H9 (cell line): Measurements from ENCODE around the gene PARP12. TPM values are rescaled to one million over a fixed set of nuclear protein-coding genes. Genes with fewer than 3 reads are reported as not detected.
A peak's percentile ranks its signal among the peaks of the same experiment; 100 is the strongest.

Experiments
- DNase-seq: peaks from one replicate; pipeline ENCODE4 v3.0.0-alpha.2; 2017
- H2AFZ ChIP-seq: one replicate; pipeline ENCODE4 v1.6.1; 2013; ENCODE audit warnings: mild to moderate bottlenecking, low read length, control low read depth, moderate library complexity
- H2AK5ac ChIP-seq: 2 replicates; pipeline ENCODE4 v1.6.1; 2013; ENCODE audit warnings: low read length, control low read depth, mixed read lengths; ENCODE audit not compliant: insufficient read length
- H2BK120ac ChIP-seq: one replicate; pipeline ENCODE4 v1.6.1; 2013; ENCODE audit warnings: low read depth, mild to moderate bottlenecking, low read length, control low read depth, inconsistent platforms; ENCODE audit not compliant: poor library complexity, severe bottlenecking
- H2BK12ac ChIP-seq: 2 replicates; pipeline ENCODE4 v1.6.1; 2013; ENCODE audit warnings: low read length, control low read depth, mixed read lengths, low read depth; ENCODE audit not compliant: insufficient read length
- H2BK15ac ChIP-seq: 2 replicates; pipeline ENCODE4 v1.6.1; 2013; ENCODE audit warnings: low read depth, low read length, control low read depth
- H2BK20ac ChIP-seq: one replicate; pipeline ENCODE4 v1.6.1; 2013; ENCODE audit warnings: low read depth, mild to moderate bottlenecking, low read length, control low read depth, inconsistent platforms; ENCODE audit not compliant: poor library complexity, severe bottlenecking
- H2BK5ac ChIP-seq: 2 replicates; pipeline ENCODE4 v1.6.1; 2013; ENCODE audit warnings: low read length, control low read depth, mixed read lengths; ENCODE audit not compliant: insufficient read length
- H3K14ac ChIP-seq: 2 replicates; pipeline ENCODE4 v1.6.1; 2013; ENCODE audit warnings: low read length, control low read depth; ENCODE audit not compliant: insufficient read depth
- H3K18ac ChIP-seq: 2 replicates; pipeline ENCODE4 v1.6.1; 2013; ENCODE audit warnings: low read depth, mild to moderate bottlenecking, mixed read lengths, low read length, control low read depth; ENCODE audit not compliant: insufficient read length
- H3K23ac ChIP-seq: 2 replicates; pipeline ENCODE4 v1.6.1; 2013; ENCODE audit warnings: low read length, control low read depth, mixed read lengths, low read depth; ENCODE audit not compliant: insufficient read length
- H3K23me2 ChIP-seq: 2 replicates; pipeline ENCODE4 v1.6.1; 2013; ENCODE audit warnings: low read depth, mild to moderate bottlenecking, mixed read lengths, low read length, control low read depth; ENCODE audit not compliant: insufficient read length, poor library complexity, severe bottlenecking
- H3K27ac ChIP-seq: 2 replicates; pipeline ENCODE4 v1.5.1; 2013; ENCODE audit warnings: low read length, control low read depth, mixed read lengths, low read depth; ENCODE audit not compliant: insufficient read length
- H3K27me3 ChIP-seq: 2 replicates; pipeline ENCODE4 v1.6.1; 2013; ENCODE audit warnings: low read length, control low read depth, inconsistent platforms; ENCODE audit not compliant: insufficient read depth
- H3K4ac ChIP-seq: 2 replicates; pipeline ENCODE4 v1.6.1; 2013; ENCODE audit warnings: low read depth, mild to moderate bottlenecking, control low read depth, inconsistent platforms, low read length, moderate library complexity
- H3K4me1 ChIP-seq: 2 replicates; pipeline ENCODE4 v1.6.1; 2013; ENCODE audit warnings: low read length, control low read depth, inconsistent platforms; ENCODE audit not compliant: insufficient read depth
- H3K4me2 ChIP-seq: 2 replicates; pipeline ENCODE4 v1.6.1; 2013; ENCODE audit warnings: low read length, control low read depth, mixed read lengths; ENCODE audit not compliant: insufficient read length, insufficient read depth
- H3K56ac ChIP-seq: 2 replicates; pipeline ENCODE4 v1.6.1; 2013; ENCODE audit warnings: low read depth, mild to moderate bottlenecking, mixed read lengths, low read length, control low read depth; ENCODE audit not compliant: insufficient read length
- H3K79me1 ChIP-seq: 2 replicates; pipeline ENCODE4 v1.6.1; 2013; ENCODE audit warnings: low read depth, mild to moderate bottlenecking, moderate library complexity, low read length, control low read depth, inconsistent platforms; ENCODE audit not compliant: insufficient read depth, poor library complexity, severe bottlenecking
- H3K79me2 ChIP-seq: 2 replicates; pipeline ENCODE4 v1.6.1; 2013; ENCODE audit warnings: low read length, control low read depth, inconsistent platforms; ENCODE audit not compliant: insufficient read depth
- H3K9ac ChIP-seq: 2 replicates; pipeline ENCODE4 v1.6.1; 2013; ENCODE audit warnings: low read length, control low read depth, mixed read lengths; ENCODE audit not compliant: insufficient read length; ENCODE audit errors: extremely low read depth
- H3K9me3 ChIP-seq: one replicate; pipeline ENCODE4 v1.6.1; 2013; ENCODE audit warnings: low read depth, low read length, inconsistent platforms; ENCODE audit not compliant: control insufficient read depth
- H3T11ph ChIP-seq: one replicate; pipeline ENCODE4 v1.6.1; 2013; ENCODE audit warnings: mild to moderate bottlenecking, low read length, control low read depth, inconsistent platforms
- H4K20me1 ChIP-seq: one replicate; pipeline ENCODE4 v1.6.1; 2013; ENCODE audit not compliant: control insufficient read depth, insufficient read length, insufficient read depth
- H4K5ac ChIP-seq: 2 replicates; pipeline ENCODE4 v1.6.1; 2013; ENCODE audit warnings: low read depth, mild to moderate bottlenecking, mixed read lengths, low read length, control low read depth; ENCODE audit not compliant: insufficient read length
- H4K8ac ChIP-seq: replicated peaks from 2 replicates; pipeline ENCODE4 v1.6.1; 2013; ENCODE audit warnings: low read length, control low read depth, mixed read lengths, low read depth; ENCODE audit not compliant: insufficient read length
- H4K91ac ChIP-seq: 2 replicates; pipeline ENCODE4 v1.6.1; 2013; ENCODE audit warnings: low read depth, mild to moderate bottlenecking, moderate library complexity, mixed read lengths, low read length, control low read depth; ENCODE audit not compliant: insufficient read length
- H3K27ac Mint-ChIP-seq, 3 experiments: 2 replicates in 2 of 3; 3 replicates in 1 of 3; pipeline ENCODE4 v1.8.0; 2020 to 2021; ENCODE audit warnings: mixed read lengths in 3 of 3, mild to moderate bottlenecking in 1 of 3, moderate library complexity in 1 of 3
- H3K27me3 Mint-ChIP-seq: 2 replicates; pipeline ENCODE4 v1.8.0; 2021; ENCODE audit warnings: low read depth, mild to moderate bottlenecking, moderate library complexity, mixed read lengths
- H3K36me3 Mint-ChIP-seq, 3 experiments: 2 replicates in 2 of 3; 3 replicates in 1 of 3; pipeline ENCODE4 v1.8.0; 2020 to 2021; ENCODE audit warnings: low read depth in 3 of 3, mixed read lengths in 3 of 3; ENCODE audit not compliant: insufficient read depth in 1 of 3
- H3K4me1 Mint-ChIP-seq, 2 experiments: 2 replicates each; pipeline ENCODE4 v1.8.0; 2020; ENCODE audit warnings: mixed read lengths in 2 of 2
- H3K4me3 Mint-ChIP-seq, 2 experiments: 2 replicates in 1 of 2; 3 replicates in 1 of 2; pipeline ENCODE4 v1.8.0; 2020 to 2021; ENCODE audit warnings: mild to moderate bottlenecking in 2 of 2, mixed read lengths in 2 of 2, moderate library complexity in 1 of 2
- H3K9me3 Mint-ChIP-seq, 2 experiments: 2 replicates in 1 of 2; 3 replicates in 1 of 2; pipeline ENCODE4 v1.8.0; 2020; ENCODE audit warnings: mild to moderate bottlenecking in 2 of 2, mixed read lengths in 2 of 2, moderate library complexity in 1 of 2
- WGBS: extraction: QIAGEN DNeasy Blood & Tissue Kit; methylation state at CpG from one replicate; pipeline ENCODE4 v1.1.7; 2013; ENCODE audit warnings: missing lambda C conversion rate, low lambda C conversion rate, mixed read lengths; ENCODE audit not compliant: insufficient read length; ENCODE audit errors: extremely low coverage; 5-methylcytosine and 5-hydroxymethylcytosine counted together
- total RNA-seq: library from RNA; stranded (reverse); gene quantifications from 2 replicates; pipeline ENCODE4 v1.2.1, GENCODE V29; 2021
- TF ChIP-seq, protein P1 (sequence below): fragments of 200-600 bp; sonication (generic); conservative IDR thresholded peaks from 3 replicates; pipeline ENCODE4 v1.8.0; 2021; ENCODE audit warnings: antibody characterized with exemption, mild to moderate bottlenecking

The PARP12 gene
- total RNA-seq, 1 experiment from 2014 or later, result 11.8 TPM

DNA sequence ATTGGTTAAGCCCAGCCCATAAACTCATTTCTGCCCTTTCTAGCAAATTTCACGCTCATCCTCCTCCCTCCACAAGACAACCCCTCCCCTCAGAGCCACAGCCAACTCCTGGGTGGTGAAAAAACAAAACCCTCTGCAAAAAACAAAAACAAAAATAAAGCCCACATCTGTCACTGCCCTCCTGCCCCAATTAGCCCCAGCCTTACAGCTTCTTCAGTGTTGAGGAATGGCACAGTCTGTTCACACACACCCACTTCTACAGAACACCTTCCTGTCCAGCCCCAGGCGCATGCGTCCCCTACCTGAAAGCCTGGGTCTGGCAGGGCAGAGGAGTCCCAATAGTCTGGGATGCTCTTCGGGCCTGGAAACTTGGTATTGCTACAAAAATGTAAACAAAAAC, 34.4 kb downstream of the PARP12 start:
- H3K23ac ChIP-seq, result no peak overlapping the region
- no peak overlapping the region for H2BK120ac ChIP-seq
- H4K5ac ChIP-seq, result no peak overlapping the region
- Mint-ChIP-seq H3K9me3 (no peaks in the 10 kb centered on the region), H3K36me3 (peaks cover 0 to 4% (median 0%) of the 10 kb centered on the region in 3 experiments; a peak in 1 of 7 replicates), H3K4me3 (no peak overlapping the region), H3K27ac (peak overlapping the region in 1 of 3 experiments; percentile 46; a peak in 1 of 7 replicates), H3K4me1 (no peaks in the 10 kb centered on the region), H3K27me3 (no peaks in the 10 kb centered on the region)
- no peak overlapping the region; the same call in 1 of the 2 replicates for H3K14ac ChIP-seq
- DNase-seq, result no peak
- no peak overlapping the region for H2BK20ac ChIP-seq
- TF ChIP-seq, protein P1, sequence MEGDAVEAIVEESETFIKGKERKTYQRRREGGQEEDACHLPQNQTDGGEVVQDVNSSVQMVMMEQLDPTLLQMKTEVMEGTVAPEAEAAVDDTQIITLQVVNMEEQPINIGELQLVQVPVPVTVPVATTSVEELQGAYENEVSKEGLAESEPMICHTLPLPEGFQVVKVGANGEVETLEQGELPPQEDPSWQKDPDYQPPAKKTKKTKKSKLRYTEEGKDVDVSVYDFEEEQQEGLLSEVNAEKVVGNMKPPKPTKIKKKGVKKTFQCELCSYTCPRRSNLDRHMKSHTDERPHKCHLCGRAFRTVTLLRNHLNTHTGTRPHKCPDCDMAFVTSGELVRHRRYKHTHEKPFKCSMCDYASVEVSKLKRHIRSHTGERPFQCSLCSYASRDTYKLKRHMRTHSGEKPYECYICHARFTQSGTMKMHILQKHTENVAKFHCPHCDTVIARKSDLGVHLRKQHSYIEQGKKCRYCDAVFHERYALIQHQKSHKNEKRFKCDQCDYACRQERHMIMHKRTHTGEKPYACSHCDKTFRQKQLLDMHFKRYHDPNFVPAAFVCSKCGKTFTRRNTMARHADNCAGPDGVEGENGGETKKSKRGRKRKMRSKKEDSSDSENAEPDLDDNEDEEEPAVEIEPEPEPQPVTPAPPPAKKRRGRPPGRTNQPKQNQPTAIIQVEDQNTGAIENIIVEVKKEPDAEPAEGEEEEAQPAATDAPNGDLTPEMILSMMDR, result no peak
- H3K4me2 ChIP-seq, result no peak overlapping the region
- no peaks in the 10 kb centered on the region for H4K20me1 ChIP-seq
- H2BK5ac ChIP-seq, result no peak overlapping the region
- H3K27me3 ChIP-seq, result no peaks in the 10 kb centered on the region
- no peak overlapping the region for H4K8ac ChIP-seq
- H4K91ac ChIP-seq, result no peak overlapping the region
- H3K27ac ChIP-seq, result no peak overlapping the region
- no peaks in the 10 kb centered on the region for H3K9me3 ChIP-seq
- H2BK12ac ChIP-seq, result no peak overlapping the region
- no peak overlapping the region for H3K4ac ChIP-seq
- H3K79me1 ChIP-seq, result no peaks in the 10 kb centered on the region
- no peaks in the 10 kb centered on the region for H3K79me2 ChIP-seq
- WGBS, result no CpG with 5 or more reads among the region's 4 CpGs
- no peaks in the 10 kb centered on the region for H3K23me2 ChIP-seq
- no peaks in the 10 kb centered on the region for H3K4me1 ChIP-seq
- H2BK15ac ChIP-seq, result no peak overlapping the region
- H3K9ac ChIP-seq, result no peak overlapping the region
- H3T11ph ChIP-seq, result no peak overlapping the region
- H3K56ac ChIP-seq, result no peak overlapping the region
- H2AFZ ChIP-seq, result no peak overlapping the region
- no peak overlapping the region for H3K18ac ChIP-seq
- H2AK5ac ChIP-seq, result no peak overlapping the region
